H1 (cell line): ENCODE measurements around the gene ID1. TPM values are rescaled to one million over a fixed set of nuclear protein-coding genes. Genes with fewer than 3 reads are reported as not detected.

Source experiments
- CTCF ChIA-PET: fragments of 300-600 bp; sonication (Branson Sonifier 250); formaldehyde crosslinking; loops from one replicate; lab custom pipeline; 2021; ENCODE audit not compliant: partially characterized antibody; lab: Charles Lee
- POLR2A ChIA-PET: fragments of 300-600 bp; sonication (Branson Sonifier 250); formaldehyde crosslinking; loops from one replicate; lab custom pipeline; 2021; ENCODE audit warnings: inconsistent platforms; ENCODE audit not compliant: partially characterized antibody; lab: Charles Lee
- DNase-seq, 2 experiments: peaks; one replicate each; pipeline versions ENCODE4 v3.0.0 to v3.0.0-alpha.2; 2010 to 2022; ENCODE audit warnings: low spot score in 2 of 2, low read depth in 1 of 2, mixed read lengths in 1 of 2
- FAIRE-seq: peaks from 2 replicates; lab custom pipeline; 2011; peaks lifted over from hg19 to GRCh38; lab: Jason Lieb, UNC
- H2AFZ ChIP-seq: 2 replicates; pipeline ENCODE4 v1.8.1; 2012; ENCODE audit warnings: low read length, inconsistent platforms
- H2AK5ac ChIP-seq: 2 replicates; pipeline ENCODE4 v1.6.1; 2013; ENCODE audit warnings: low read depth, low read length
- H2BK120ac ChIP-seq: replicated peaks from 2 replicates; pipeline ENCODE3; 2013; ENCODE audit warnings: low read depth, low read length, inconsistent platforms
- H2BK12ac ChIP-seq: 2 replicates; pipeline ENCODE4 v1.6.1; 2013; ENCODE audit warnings: low read depth, low read length
- H2BK15ac ChIP-seq: 2 replicates; pipeline ENCODE4 v1.6.1; 2013; ENCODE audit warnings: low read length
- H2BK20ac ChIP-seq: 2 replicates; pipeline ENCODE4 v1.6.1; 2013; ENCODE audit warnings: low read length
- H2BK5ac ChIP-seq: 2 replicates; pipeline ENCODE4 v1.6.1; 2013; ENCODE audit warnings: low read depth, low read length
- H3K14ac ChIP-seq: 2 replicates; pipeline ENCODE4 v1.6.1; 2013; ENCODE audit warnings: inconsistent platforms; ENCODE audit not compliant: insufficient read length
- H3K18ac ChIP-seq: 2 replicates; pipeline ENCODE4 v1.6.1; 2013; ENCODE audit warnings: low read length; ENCODE audit errors: extremely low read depth
- H3K23ac ChIP-seq: 2 replicates; pipeline ENCODE4 v1.6.1; 2013; ENCODE audit warnings: inconsistent platforms; ENCODE audit not compliant: insufficient read length
- H3K23me2 ChIP-seq: 2 replicates; pipeline ENCODE4 v1.6.1; 2013; ENCODE audit warnings: low read depth, low read length
- H3K27ac ChIP-seq: 2 replicates; pipeline ENCODE4 v1.6.1; 2011; ENCODE audit warnings: low read depth, low read length, inconsistent platforms
- H3K27me3 ChIP-seq, 4 experiments: replicated peaks in 1 of 4; 1 replicate in 1 of 4; 2 replicates in 3 of 4; pipeline versions ENCODE4 v1.6.1 to v1.8.1; 2011 to 2013; ENCODE audit warnings: low read length in 3 of 4, mild to moderate bottlenecking in 3 of 4, inconsistent platforms in 2 of 4, mixed read lengths in 2 of 4, moderate library complexity in 1 of 4; ENCODE audit not compliant: control insufficient read depth in 3 of 4, insufficient read depth in 3 of 4; ENCODE audit errors: extremely low read depth in 1 of 4
- H3K36me3 ChIP-seq, 4 experiments: 2 replicates each; pipeline versions ENCODE4 v1.6.1 to v1.8.1; 2011 to 2013; ENCODE audit warnings: mild to moderate bottlenecking in 4 of 4, low read length in 3 of 4, moderate library complexity in 2 of 4, control low read depth in 1 of 4, inconsistent platforms in 1 of 4; ENCODE audit not compliant: insufficient read depth in 4 of 4, control insufficient read depth in 2 of 4
- H3K4ac ChIP-seq: replicated peaks from 2 replicates; pipeline ENCODE3; 2013; ENCODE audit warnings: low read length, low read depth, mixed read lengths, inconsistent platforms; ENCODE audit not compliant: insufficient read length
- H3K4me1 ChIP-seq, 4 experiments: replicated peaks in 1 of 4; 1 replicate in 1 of 4; 2 replicates in 3 of 4; pipeline versions ENCODE4 v1.6.1 to v1.8.1; 2011 to 2013; ENCODE audit warnings: low read length in 3 of 4, inconsistent platforms in 2 of 4, mixed read lengths in 1 of 4; ENCODE audit not compliant: insufficient read depth in 4 of 4, control insufficient read depth in 3 of 4
- H3K4me2 ChIP-seq, 2 experiments: 2 replicates each; pipeline versions ENCODE4 v1.6.1 to v1.8.1; 2011 to 2013; ENCODE audit warnings: low read depth in 2 of 2, low read length in 2 of 2, control low read depth in 1 of 2, inconsistent platforms in 1 of 2, mild to moderate bottlenecking in 1 of 2; ENCODE audit not compliant: insufficient read depth in 1 of 2
- H3K4me3 ChIP-seq, 4 experiments: fragments of 200-600, 300-600 bp in 1 of 4; sonication (generic), shearing (Covaris generic), sonication (Bioruptor Twin) in 1 of 4; 2 replicates each; pipeline versions ENCODE4 v1.5.1 to v1.8.1; 2011 to 2016; ENCODE audit warnings: low read length in 4 of 4, low read depth in 3 of 4, control low read depth in 2 of 4, inconsistent platforms in 2 of 4, mild to moderate bottlenecking in 2 of 4, mixed read lengths in 1 of 4, moderate library complexity in 1 of 4; ENCODE audit not compliant: insufficient read depth in 2 of 4; ENCODE audit errors: extremely low read depth in 1 of 4
- H3K56ac ChIP-seq: replicated peaks from 2 replicates; pipeline ENCODE3; 2013; ENCODE audit warnings: low read depth, mild to moderate bottlenecking, mixed read lengths, low read length, inconsistent platforms; ENCODE audit not compliant: insufficient read length
- H3K79me1 ChIP-seq: 2 replicates; pipeline ENCODE4 v1.6.1; 2013; ENCODE audit warnings: low read depth, low read length, control low read depth
- H3K79me2 ChIP-seq, 2 experiments: 2 replicates each; pipeline versions ENCODE4 v1.6.1 to v1.8.1; 2012 to 2013; ENCODE audit warnings: low read length in 2 of 2, mild to moderate bottlenecking in 2 of 2, inconsistent platforms in 1 of 2; ENCODE audit not compliant: insufficient read depth in 2 of 2, control insufficient read depth in 1 of 2
- H3K9ac ChIP-seq, 4 experiments: replicated peaks in 1 of 4; 1 replicate in 1 of 4; 2 replicates in 3 of 4; pipeline versions ENCODE4 v1.6.1 to v1.8.1; 2011 to 2013; ENCODE audit warnings: low read depth in 3 of 4, low read length in 3 of 4, control low read depth in 2 of 4, mild to moderate bottlenecking in 2 of 4, moderate library complexity in 2 of 4, inconsistent platforms in 1 of 4; ENCODE audit errors: extremely low read depth in 1 of 4
- H3K9me3 ChIP-seq, 2 experiments: 2 replicates each; pipeline versions ENCODE4 v1.6.1 to v1.8.1; 2012 to 2013; ENCODE audit warnings: mild to moderate bottlenecking in 2 of 2, moderate library complexity in 2 of 2, control low read depth in 1 of 2, inconsistent platforms in 1 of 2, low read depth in 1 of 2, low read length in 1 of 2, mixed read lengths in 1 of 2; ENCODE audit not compliant: insufficient read depth in 2 of 2
- H4K20me1 ChIP-seq, 2 experiments: replicated peaks in 1 of 2; 2 replicates each; pipeline versions ENCODE3 to v1.8.1; 2011 to 2013; ENCODE audit warnings: inconsistent platforms in 2 of 2, low read length in 2 of 2, mild to moderate bottlenecking in 1 of 2; ENCODE audit not compliant: insufficient read depth in 2 of 2, control insufficient read depth in 1 of 2
- H4K5ac ChIP-seq: 2 replicates; pipeline ENCODE4 v1.6.1; 2013; ENCODE audit warnings: low read length, low read depth, mixed read lengths, inconsistent platforms; ENCODE audit not compliant: insufficient read length
- H4K8ac ChIP-seq: 2 replicates; pipeline ENCODE4 v1.8.0; 2013; ENCODE audit warnings: mild to moderate bottlenecking, moderate library complexity, low read length, inconsistent platforms; ENCODE audit not compliant: insufficient read depth; ENCODE audit errors: extremely low read depth
- H4K91ac ChIP-seq: replicated peaks from 2 replicates; pipeline ENCODE3; 2013; ENCODE audit warnings: low read length, mixed read lengths, inconsistent platforms; ENCODE audit not compliant: insufficient read length
- ASH2L ChIP-seq: fragments of 200-600, 300-600 bp; sonication (generic); IDR thresholded peaks from one replicate; pipeline ENCODE4 v1.7.1; 2017; ENCODE audit warnings: low read length
- HDAC2 ChIP-seq, 2 experiments: fragments of 300-600 bp in 1 of 2; sonication (generic) in 1 of 2; IDR thresholded peaks; 2 replicates each; pipeline ENCODE4 v1.6.1; 2011 to 2012; ENCODE audit warnings: low read depth in 2 of 2, low read length in 2 of 2, mild to moderate bottlenecking in 2 of 2, moderate library complexity in 2 of 2, borderline replicate concordance in 1 of 2, inconsistent platforms in 1 of 2
- MAFK ChIP-seq: IDR thresholded peaks from 2 replicates; pipeline ENCODE4 v1.6.1; 2012; ENCODE audit warnings: low read depth, mild to moderate bottlenecking, improper control_type of control experiment, low read length
- NANOG ChIP-seq: IDR thresholded peaks from 2 replicates; pipeline ENCODE4 v1.6.1; 2011; ENCODE audit warnings: low read length, low read depth, mild to moderate bottlenecking, inconsistent platforms; ENCODE audit not compliant: insufficient read depth, poor library complexity, severe bottlenecking
- POU5F1 ChIP-seq: IDR thresholded peaks from 2 replicates; pipeline ENCODE4 v1.6.1; 2011; ENCODE audit warnings: low read depth, mild to moderate bottlenecking, low read length, moderate library complexity
- SIN3A ChIP-seq, 2 experiments: IDR thresholded peaks in 1 of 2; conservative IDR thresholded peaks in 1 of 2; 2 replicates each; pipeline ENCODE4 v1.6.1; 2011 to 2012; ENCODE audit warnings: low read length in 2 of 2, improper control_type of control experiment in 1 of 2, low read depth in 1 of 2, mild to moderate bottlenecking in 1 of 2
- SRF ChIP-seq: IDR thresholded peaks from 2 replicates; pipeline ENCODE4 v1.6.1; 2011; ENCODE audit warnings: mild to moderate bottlenecking, low read depth, low read length, moderate library complexity
- TAF1 ChIP-seq: IDR thresholded peaks from 2 replicates; pipeline ENCODE4 v1.6.1; 2011; ENCODE audit warnings: mild to moderate bottlenecking, low read depth, low read length
- TBP ChIP-seq: IDR thresholded peaks from 2 replicates; pipeline ENCODE4 v1.6.1; 2011; ENCODE audit warnings: low read depth, low read length, improper control_type of control experiment
- TEAD4 ChIP-seq: IDR thresholded peaks from 2 replicates; pipeline ENCODE4 v1.6.1; 2012; ENCODE audit warnings: low read depth, low read length, inconsistent platforms, mixed read lengths
- ZNF274 ChIP-seq: IDR thresholded peaks from 2 replicates; pipeline ENCODE4 v1.7.0; 2012; ENCODE audit warnings: low read length, borderline replicate concordance; ENCODE audit errors: extremely low read depth
- WGBS, 2 experiments: shearing (Covaris generic) in 1 of 2; methylation state at CpG; one replicate each; pipeline versions ENCODE4 v1.1.6 to v1.1.7; 2013 to 2015; ENCODE audit warnings: low lambda C conversion rate in 2 of 2, mixed read lengths in 2 of 2, inconsistent platforms in 1 of 2, low coverage in 1 of 2, missing lambda C conversion rate in 1 of 2; ENCODE audit not compliant: insufficient replicate concordance in 2 of 2, insufficient coverage in 1 of 2, insufficient read length in 1 of 2; ENCODE audit errors: extremely low coverage in 1 of 2, missing lambda C conversion rate in 1 of 2; 5-methylcytosine and 5-hydroxymethylcytosine counted together
- polyA plus RNA-seq, 7 experiments: library from polyadenylated mRNA; depleted of rRNA in 3 of 7; stranded (reverse) in 5 of 7; unstranded in 2 of 7; fragments of >200 nt in 5 of 7; fragments of 200-250 nt in 2 of 7; gene quantifications; 1 replicate in 5 of 7; 2 replicates in 1 of 7; 4 replicates in 1 of 7; pipeline versions ENCODE4 v1.2.1 to v1.2.3, GENCODE V29; 2011 to 2013; ENCODE audit warnings: missing spikeins in 2 of 7, mixed read lengths in 2 of 7
- total RNA-seq: library from RNA; stranded (reverse); fragmentation: NEBNext Ultra II Directional; extraction: Animal tissue kit (Norgen Biotek cat#: 25700); gene quantifications from 2 replicates; pipeline ENCODE4 v1.2.1, GENCODE V29; 2021

ID1 gene
- total and polyA plus RNA-seq, 2 of the 8 experiments (the other 6 are each of a cell fraction or from before 2014, with no cell fraction given): 120 to 357 TPM

DNA sequence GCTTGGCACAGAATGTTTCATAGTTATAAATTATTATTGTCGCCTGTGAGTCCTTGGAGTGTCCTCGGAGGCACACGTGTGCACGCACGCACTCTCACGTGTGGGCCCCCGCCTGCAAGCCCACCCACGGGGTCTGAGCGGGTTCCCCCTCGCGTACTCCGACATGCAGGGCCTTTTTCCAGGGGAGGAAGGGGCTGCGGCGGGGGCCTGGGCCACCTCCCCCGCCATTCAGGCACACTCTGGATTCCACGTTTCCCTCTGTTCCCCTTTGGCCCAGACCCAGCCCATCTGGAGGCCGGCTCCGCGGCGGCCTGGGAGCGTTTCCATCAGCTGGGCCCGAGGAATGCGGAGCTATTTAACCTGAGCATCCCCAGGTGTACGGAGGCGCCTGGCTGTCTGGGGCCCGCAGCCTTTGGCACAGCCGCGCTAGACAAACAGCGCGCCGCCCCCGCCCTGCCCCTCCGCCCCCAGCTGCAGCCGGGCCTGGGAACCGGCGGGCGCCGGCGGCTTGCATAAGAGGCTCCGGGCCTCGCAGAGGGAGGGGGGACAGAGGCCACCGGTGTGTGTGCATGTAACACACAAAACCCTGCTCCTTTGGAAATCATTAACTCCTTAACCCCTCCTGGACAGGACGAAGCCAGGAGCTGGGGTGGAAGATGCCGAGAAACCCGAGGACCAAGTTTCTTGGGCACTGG is 3.3 kb downstream of the ID1 start:
- Histone ChIP-seq H2BK15ac (no peak overlapping the region), H3K9me3 (no peaks in the 10 kb centered on the region), H3K4me2 (peak overlapping the region; percentile 80 to 88), H3K27ac (peak overlapping the region; percentile 57; the same call in 1 of the 2 replicates), H3K14ac (no peak overlapping the region), H3K4me3 (peak overlapping the region; percentile 4 to 90 (median 52); a peak in 5 of 8 replicates), H3K56ac (no peak overlapping the region), H4K91ac (peak overlapping the region; percentile 58), H2BK20ac (peak overlapping the region; percentile 95), H3K23me2 (peaks cover 10% of the 10 kb centered on the region), H4K5ac (peak overlapping the region; percentile 69), H3K9ac (peak overlapping the region; percentile 13 to 64 (median 43); a peak in 4 of 7 replicates), H2BK12ac (peak overlapping the region; percentile 89), H3K27me3 (peaks cover 0 to 4% (median 0%) of the 10 kb centered on the region in 4 experiments; a peak in 2 of 7 replicates), H3K18ac (peak overlapping the region; percentile 87), H3K79me2 (peaks cover 8 to 20% of the 10 kb centered on the region in 2 experiments; a peak in 3 of 4 replicates), H4K8ac (no peak overlapping the region), H3K36me3 (peaks cover 0 to 11% (median 0%) of the 10 kb centered on the region in 4 experiments; a peak in 1 of 8 replicates), H3K4ac (peak overlapping the region; percentile 51), H3K79me1 (no peaks in the 10 kb centered on the region), H2BK120ac (peak overlapping the region; percentile 48), H2AK5ac (no peak overlapping the region), H4K20me1 (peaks cover 0 to 9% of the 10 kb centered on the region in 2 experiments), H2BK5ac (peak overlapping the region; percentile 86), H2AFZ (no peak overlapping the region), H3K4me1 (peaks cover 15 to 41% (median 26%) of the 10 kb centered on the region in 4 experiments), H3K23ac (no peak overlapping the region)
- ChIA-PET CTCF (interaction anchor here (0.9 to 32.8 kb wide), 6 partner anchors 9 to 115 kb away, joined by 3 to 1559 read pairs (median 7); no protein-coding TSS in a partner anchor), POLR2A (interaction anchor here (0.9 to 26.1 kb wide), 8 partner anchors 10 to 115 kb away, joined by 3 to 1033 read pairs (median 6); no protein-coding TSS in a partner anchor)
- WGBS, 2 experiments: 14% methylated on average over 45 of the region's 45 CpGs; no CpG with 5 or more reads in 1 of the 2 experiments
- DNase-seq (peak in 1 of 2 experiments; percentile 87), FAIRE-seq (no peak)
- TF ChIP-seq TAF1 (peak; percentile 71), SIN3A (conservative IDR thresholded peaks at IDR 0.05 in 1 of 2, IDR thresholded peaks at IDR 0.05 in 1 of 2; ENCODE audit: low read depth in 1 of 2, low read length in 2 of 2) (peak; percentile 91 to 98), ASH2L (peak; percentile 91), ZNF274 (no peak), NANOG (peak; percentile 92), HDAC2 (IDR thresholded peaks at IDR 0.05; ENCODE audit: borderline replicate concordance in 1 of 2, low read depth in 2 of 2, low read length in 2 of 2) (peak in 1 of 2 experiments; percentile 46; a peak in 1 of 4 replicates), POU5F1 (no peak), TBP (peak; percentile 85), SRF (no peak), TEAD4 (peak; percentile 98), MAFK (no peak)
